ENCODE data around the gene PODXL2. TPM values are rescaled to one million over a fixed set of nuclear protein-coding genes. Genes with fewer than 3 reads are reported as not detected.

Gene PODXL2
- total RNA-seq, 1 experiment from 2014 or later = 5.7 TPM

DNA sequence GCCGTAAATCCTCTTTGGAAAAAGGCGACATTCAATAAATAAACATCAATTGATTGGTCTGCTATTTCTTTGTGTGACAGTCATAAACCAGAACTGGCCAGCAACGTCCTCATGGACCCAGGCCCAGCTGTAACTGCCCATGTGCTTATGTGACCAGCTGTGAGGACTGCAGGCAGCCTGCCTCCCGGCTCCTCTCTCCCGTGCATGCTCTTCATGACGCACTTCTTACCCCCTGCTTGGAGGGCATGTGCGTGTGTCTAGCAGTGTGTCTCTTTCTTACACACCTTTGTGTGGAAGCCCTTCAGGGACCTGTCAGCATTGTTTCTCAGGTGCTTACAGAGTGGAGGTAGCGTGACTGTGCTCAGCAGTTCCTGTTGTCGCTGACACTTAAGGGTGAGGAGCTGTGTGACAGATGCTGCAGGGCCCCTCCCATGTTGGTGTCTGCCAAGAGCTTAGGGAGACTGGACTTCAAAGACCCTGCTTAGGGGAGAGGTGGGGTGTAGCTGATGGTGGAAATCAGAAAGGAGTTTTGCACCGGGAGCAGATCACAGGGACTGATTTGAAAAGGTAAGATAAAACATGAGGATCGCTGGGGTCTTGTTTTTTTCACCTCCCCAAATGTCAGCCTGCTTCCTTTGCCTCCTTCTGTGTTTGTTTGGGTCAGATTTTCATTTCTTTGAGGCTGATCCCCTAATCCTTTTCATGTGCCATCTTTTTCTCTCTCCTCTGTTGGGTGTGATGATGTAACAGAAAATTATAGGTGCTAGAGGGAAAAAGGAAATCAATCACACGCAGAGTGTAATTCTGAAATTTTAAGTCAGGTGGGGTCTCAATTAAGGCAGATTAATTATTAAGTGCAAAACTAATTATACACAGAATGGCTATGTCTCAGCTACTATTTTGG, 2.1 kb downstream of the PODXL2 start:
- Histone ChIP-seq H3K27me3 (ENCODE audit: insufficient read depth, low read length) (peaks cover 21% of the 10 kb centered on the region), H3K36me3 (ENCODE audit: control insufficient read depth in 1 of 2, insufficient read depth in 2 of 2, low read length in 2 of 2) (no peaks in the 10 kb centered on the region), H3K4me1 (ENCODE audit: control insufficient read depth in 1 of 2, insufficient read depth in 2 of 2, low read length in 2 of 2) (peaks cover 0 to 4% of the 10 kb centered on the region in 2 experiments; a peak in 1 of 4 replicates), H3K4me2 (ENCODE audit: low read length) (no peak overlapping the region), H3K27ac (ENCODE audit: low read depth, low read length) (no peak overlapping the region), H4K20me1 (ENCODE audit: insufficient read depth) (no peaks in the 10 kb centered on the region), H3K9me2 (ENCODE audit: insufficient read depth) (no peaks in the 10 kb centered on the region), H3K9me3 (ENCODE audit: control insufficient read depth in 1 of 2, insufficient read depth in 1 of 2, low read depth in 1 of 2, low read length in 2 of 2) (no peaks in the 10 kb centered on the region), H2AFZ (ENCODE audit: low read depth, low read length, poor library complexity, severe bottlenecking) (no peak overlapping the region), H3K79me2 (ENCODE audit: insufficient read depth, low read length) (no peaks in the 10 kb centered on the region), H3K9ac (ENCODE audit: low read length) (no peak overlapping the region), H3K4me3 (replicated peaks in 1 of 2; ENCODE audit: low read depth in 1 of 2, low read length in 2 of 2) (no peak overlapping the region)
- intact Hi-C loops (cut with micrococcal nuclease) = no loop called here
- ATAC-seq = no peak
- BruUV-seq (replicated peaks) = no TSS peak
- TF ChIP-seq EZH2 (IDR thresholded peaks at IDR 0.05) = no peak
- no peak for TF ChIP-seq CEBPB (IDR thresholded peaks at IDR 0.05; ENCODE audit: low read depth)
- ChIA-PET RAD21 (ENCODE audit: low non-redundant PET in 1 of 2, low total read pairs in 2 of 2, uncharacterized antibody in 2 of 2, unreplicated experiment in 2 of 2) (no interaction called here), CTCF (no interaction called here), POLR2A (no interaction called here)
- no peak for DNase-seq (ENCODE audit: low read depth, low spot score)

DNA sequence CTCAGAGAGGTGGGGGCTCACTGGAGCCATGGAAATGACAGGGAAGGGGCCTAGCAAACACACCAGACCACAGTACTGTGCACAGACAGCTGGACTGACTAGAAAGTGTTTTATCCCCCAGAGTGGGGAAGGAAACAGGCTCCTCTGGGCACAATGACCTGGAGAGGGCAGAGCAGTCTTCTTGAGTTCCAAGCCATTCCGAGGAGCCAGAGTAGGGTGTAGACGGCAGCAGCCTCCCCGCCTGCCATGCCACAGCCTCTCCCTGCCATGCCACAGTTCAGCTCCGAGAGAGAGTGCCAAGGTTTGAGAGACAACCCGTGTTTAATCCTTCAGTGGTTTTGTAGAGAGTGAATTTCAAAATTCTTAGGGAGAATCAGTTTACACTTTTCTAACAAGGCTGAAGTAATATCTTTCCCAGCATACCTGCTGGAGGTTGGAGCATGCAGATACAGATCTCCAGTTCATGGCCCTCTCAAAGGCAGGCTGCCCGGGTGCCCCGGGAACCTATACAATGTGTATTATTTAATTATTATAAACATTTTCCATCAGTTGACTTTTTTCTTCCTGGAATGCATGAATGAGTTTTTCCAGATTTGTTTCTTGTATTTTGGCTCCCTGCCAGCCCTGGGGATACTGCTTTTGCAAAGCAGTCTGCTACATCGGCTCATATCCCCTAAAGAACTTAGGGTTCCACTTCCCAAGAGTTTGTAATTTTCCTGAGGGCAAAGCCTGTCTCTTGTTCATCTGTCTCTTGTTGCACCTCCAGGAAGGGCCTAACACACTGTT, 3.2 kb downstream of the PODXL2 start:
- RAD21 ChIA-PET (ENCODE audit: low non-redundant PET in 1 of 2, low total read pairs in 2 of 2, uncharacterized antibody in 2 of 2, unreplicated experiment in 2 of 2) = no interaction called here
- POLR2A ChIA-PET = no interaction called here

More for the DNA sequence above, 3.2 kb downstream of the PODXL2 start:
- no peak overlapping the region for H2AFZ ChIP-seq (ENCODE audit: low read depth, low read length, poor library complexity, severe bottlenecking)
- intact Hi-C loops (cut with micrococcal nuclease) = no loop called here
- CTCF ChIA-PET = no interaction called here
- no peaks in the 10 kb centered on the region for H4K20me1 ChIP-seq (ENCODE audit: insufficient read depth)
- H3K9me3 ChIP-seq (ENCODE audit: control insufficient read depth in 1 of 2, insufficient read depth in 1 of 2, low read depth in 1 of 2, low read length in 2 of 2) = no peaks in the 10 kb centered on the region
- H3K4me1 ChIP-seq (ENCODE audit: control insufficient read depth in 1 of 2, insufficient read depth in 2 of 2, low read length in 2 of 2) = peaks cover 0 to 4% of the 10 kb centered on the region in 2 experiments; a peak in 1 of 4 replicates
- no peaks in the 10 kb centered on the region for H3K79me2 ChIP-seq (ENCODE audit: insufficient read depth, low read length)
- no peaks in the 10 kb centered on the region for H3K9me2 ChIP-seq (ENCODE audit: insufficient read depth)
- no peak overlapping the region for H3K4me2 ChIP-seq (ENCODE audit: low read length)
- no peak overlapping the region for H3K4me3 ChIP-seq (replicated peaks in 1 of 2; ENCODE audit: low read depth in 1 of 2, low read length in 2 of 2)
- no peaks in the 10 kb centered on the region for H3K36me3 ChIP-seq (ENCODE audit: control insufficient read depth in 1 of 2, insufficient read depth in 2 of 2, low read length in 2 of 2)
- no TSS peak for BruUV-seq (replicated peaks)
- no peak overlapping the region for H3K27ac ChIP-seq (ENCODE audit: low read depth, low read length)
- no peak for ATAC-seq
- TF ChIP-seq SP1 (IDR thresholded peaks at IDR 0.05; ENCODE audit: low read depth) = no peak
- no peak for TF ChIP-seq CBX3 (IDR thresholded peaks at IDR 0.05; ENCODE audit: low read depth)
- TF ChIP-seq JUND (IDR thresholded peaks at IDR 0.05) = no peak
- TF ChIP-seq SIN3A (IDR thresholded peaks at IDR 0.05; ENCODE audit: low read depth) = no peak
- no peak for TF ChIP-seq ZFX (IDR thresholded peaks at IDR 0.05)
- TF ChIP-seq EZH2phosphoT487 (IDR thresholded peaks at IDR 0.05; ENCODE audit: borderline replicate concordance) = no peak
- no peak for TF ChIP-seq ZNF274 (IDR thresholded peaks at IDR 0.05; ENCODE audit: low read depth, low read length)
- TF ChIP-seq, protein P1, sequence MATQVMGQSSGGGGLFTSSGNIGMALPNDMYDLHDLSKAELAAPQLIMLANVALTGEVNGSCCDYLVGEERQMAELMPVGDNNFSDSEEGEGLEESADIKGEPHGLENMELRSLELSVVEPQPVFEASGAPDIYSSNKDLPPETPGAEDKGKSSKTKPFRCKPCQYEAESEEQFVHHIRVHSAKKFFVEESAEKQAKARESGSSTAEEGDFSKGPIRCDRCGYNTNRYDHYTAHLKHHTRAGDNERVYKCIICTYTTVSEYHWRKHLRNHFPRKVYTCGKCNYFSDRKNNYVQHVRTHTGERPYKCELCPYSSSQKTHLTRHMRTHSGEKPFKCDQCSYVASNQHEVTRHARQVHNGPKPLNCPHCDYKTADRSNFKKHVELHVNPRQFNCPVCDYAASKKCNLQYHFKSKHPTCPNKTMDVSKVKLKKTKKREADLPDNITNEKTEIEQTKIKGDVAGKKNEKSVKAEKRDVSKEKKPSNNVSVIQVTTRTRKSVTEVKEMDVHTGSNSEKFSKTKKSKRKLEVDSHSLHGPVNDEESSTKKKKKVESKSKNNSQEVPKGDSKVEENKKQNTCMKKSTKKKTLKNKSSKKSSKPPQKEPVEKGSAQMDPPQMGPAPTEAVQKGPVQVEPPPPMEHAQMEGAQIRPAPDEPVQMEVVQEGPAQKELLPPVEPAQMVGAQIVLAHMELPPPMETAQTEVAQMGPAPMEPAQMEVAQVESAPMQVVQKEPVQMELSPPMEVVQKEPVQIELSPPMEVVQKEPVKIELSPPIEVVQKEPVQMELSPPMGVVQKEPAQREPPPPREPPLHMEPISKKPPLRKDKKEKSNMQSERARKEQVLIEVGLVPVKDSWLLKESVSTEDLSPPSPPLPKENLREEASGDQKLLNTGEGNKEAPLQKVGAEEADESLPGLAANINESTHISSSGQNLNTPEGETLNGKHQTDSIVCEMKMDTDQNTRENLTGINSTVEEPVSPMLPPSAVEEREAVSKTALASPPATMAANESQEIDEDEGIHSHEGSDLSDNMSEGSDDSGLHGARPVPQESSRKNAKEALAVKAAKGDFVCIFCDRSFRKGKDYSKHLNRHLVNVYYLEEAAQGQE (IDR thresholded peaks at IDR 0.05; ENCODE audit: low read depth) = no peak
- TF ChIP-seq, protein P2, sequence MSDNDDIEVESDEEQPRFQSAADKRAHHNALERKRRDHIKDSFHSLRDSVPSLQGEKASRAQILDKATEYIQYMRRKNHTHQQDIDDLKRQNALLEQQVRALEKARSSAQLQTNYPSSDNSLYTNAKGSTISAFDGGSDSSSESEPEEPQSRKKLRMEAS (IDR thresholded peaks at IDR 0.05) = no peak
- TF ChIP-seq TCF7L2 (IDR thresholded peaks at IDR 0.05; ENCODE audit: borderline replicate concordance, extremely low read depth, insufficient read depth, insufficient read length) = no peak
- no peak for TF ChIP-seq FOSL1 (IDR thresholded peaks at IDR 0.05; ENCODE audit: low read depth)
- TF ChIP-seq CEBPB (IDR thresholded peaks at IDR 0.05; ENCODE audit: low read depth) = no peak
- no peak for TF ChIP-seq POLR2A (IDR thresholded peaks at IDR 0.05; ENCODE audit: borderline replicate concordance, extremely low read depth, insufficient read depth, insufficient read length)
- no peak for TF ChIP-seq YY1 (IDR thresholded peaks at IDR 0.05; ENCODE audit: extremely low read depth, insufficient replicate concordance, low read depth, low read length)
- H3K27me3 ChIP-seq (ENCODE audit: insufficient read depth, low read length) = peaks cover 16% of the 10 kb centered on the region
- no peak for DNase-seq (ENCODE audit: low read depth, low spot score)
- H3K9ac ChIP-seq (ENCODE audit: low read length) = no peak overlapping the region
